Measurements from ENCODE around the gene ROBO1.
"Not testable (repeated sequence)": the region's sequence is repeated elsewhere in the genome, so short reads cannot be mapped to it uniquely, and the experiment has no call there.

Gene ROBO1

DNA sequence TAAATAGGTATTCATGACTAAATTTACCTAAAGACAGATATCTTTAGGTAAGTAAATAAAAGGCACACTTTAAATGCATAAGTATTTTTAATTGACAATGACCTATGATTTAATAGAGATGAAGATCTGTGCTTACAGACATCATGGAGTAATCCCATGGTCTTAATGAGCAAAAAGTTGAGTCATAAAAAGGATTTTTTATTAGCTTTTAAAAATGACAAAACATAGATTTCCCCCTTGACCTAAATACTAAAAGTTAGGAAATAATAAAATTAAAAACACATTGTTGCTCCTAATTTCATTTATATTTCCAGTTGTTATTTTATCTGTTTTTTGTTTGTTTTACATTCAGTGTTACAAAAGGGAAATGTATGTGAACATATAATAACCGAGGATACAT, 1005.7 kb downstream of the ROBO1 start:
- DNase-seq: no peak

DNA sequence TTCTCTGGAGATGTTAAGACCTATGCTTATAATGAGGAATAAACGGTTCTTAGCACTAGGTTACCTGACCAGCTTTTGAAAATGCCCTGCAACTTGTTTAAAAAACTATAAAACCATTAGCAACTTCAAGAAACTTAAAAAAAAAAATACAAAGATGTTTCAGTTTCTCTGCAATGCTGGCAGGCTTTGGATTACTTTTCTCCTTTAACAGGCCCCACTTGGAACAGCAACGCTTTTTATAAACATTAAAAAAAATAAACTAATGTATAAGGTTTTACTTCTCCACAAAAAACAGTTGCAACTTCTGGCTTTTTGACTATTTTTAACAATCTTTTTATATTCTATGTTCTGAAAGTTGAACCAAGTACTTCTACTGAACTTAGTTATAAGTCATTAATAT, 1006.7 kb downstream of the ROBO1 start:
- no peak for DNase-seq

DNA sequence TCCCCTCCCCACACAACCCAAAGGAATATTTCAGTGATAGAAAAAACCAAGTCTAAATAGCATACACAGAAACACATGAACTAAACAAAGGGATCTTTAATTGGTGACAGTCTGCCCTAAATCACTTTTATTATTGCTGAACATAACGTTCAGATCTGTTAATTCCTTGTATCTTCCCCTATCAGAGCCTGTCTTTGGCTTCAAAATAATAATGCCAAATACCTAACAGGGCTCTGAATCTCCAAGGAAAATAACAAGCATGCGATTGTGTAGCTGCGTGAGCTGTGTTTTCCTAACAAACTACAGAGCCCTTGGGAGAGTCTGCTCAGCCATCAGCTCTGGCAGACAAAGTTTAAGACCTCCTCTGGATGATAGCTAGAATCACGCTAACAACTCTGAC, 1010.1 kb downstream of the ROBO1 start:
- DNase-seq: no peak

DNA sequence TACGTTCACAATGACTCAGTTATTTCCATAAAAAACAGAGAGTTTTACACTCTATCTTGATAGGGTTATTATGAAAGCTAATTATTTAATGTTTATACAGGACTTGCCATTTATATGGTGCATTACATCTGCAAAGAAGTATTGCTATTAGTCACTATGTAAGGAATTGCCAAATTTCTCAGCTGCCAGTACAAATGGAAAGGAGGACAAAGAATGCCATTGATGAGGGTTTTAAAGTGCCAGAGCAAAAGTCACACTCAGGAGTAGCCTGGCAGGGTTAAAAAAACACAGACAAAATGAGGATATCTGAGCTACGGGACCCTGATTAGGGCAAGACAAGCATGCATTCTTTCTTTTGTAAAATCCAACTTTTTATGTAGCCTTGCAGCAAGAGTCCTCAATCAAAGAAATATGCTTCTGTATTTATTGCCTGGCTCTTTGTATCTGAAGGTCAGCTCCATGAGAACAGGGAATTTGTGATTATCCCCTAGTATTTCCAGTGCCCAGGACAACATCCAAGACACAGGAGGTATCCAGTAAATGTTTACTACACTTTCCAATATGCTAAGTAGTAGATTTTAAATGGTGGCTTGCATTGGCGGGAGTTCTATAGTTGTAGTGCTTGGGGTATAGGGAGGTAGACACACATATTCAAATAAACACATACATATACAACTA, 1013.6 kb downstream of the ROBO1 start:
- DNase-seq: no peak

DNA sequence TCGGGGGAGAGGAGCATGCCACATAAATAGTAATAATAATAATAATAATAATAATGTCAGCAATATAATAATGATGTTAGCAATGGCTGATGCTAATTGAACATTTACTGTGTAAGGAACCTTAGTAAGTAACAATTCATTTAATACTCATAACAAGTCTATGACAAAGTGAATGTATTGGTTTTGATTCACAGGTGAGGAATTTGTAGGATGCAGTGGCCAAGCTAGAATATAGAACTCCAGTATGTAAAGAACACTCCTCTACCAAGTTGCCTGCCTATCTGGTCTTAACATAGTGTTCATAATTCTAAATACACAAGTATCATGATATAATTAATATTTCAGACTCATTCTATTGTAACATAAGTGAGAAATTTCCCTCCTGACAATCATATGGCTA, 1016.5 kb downstream of the ROBO1 start:
- no peak for DNase-seq

DNA sequence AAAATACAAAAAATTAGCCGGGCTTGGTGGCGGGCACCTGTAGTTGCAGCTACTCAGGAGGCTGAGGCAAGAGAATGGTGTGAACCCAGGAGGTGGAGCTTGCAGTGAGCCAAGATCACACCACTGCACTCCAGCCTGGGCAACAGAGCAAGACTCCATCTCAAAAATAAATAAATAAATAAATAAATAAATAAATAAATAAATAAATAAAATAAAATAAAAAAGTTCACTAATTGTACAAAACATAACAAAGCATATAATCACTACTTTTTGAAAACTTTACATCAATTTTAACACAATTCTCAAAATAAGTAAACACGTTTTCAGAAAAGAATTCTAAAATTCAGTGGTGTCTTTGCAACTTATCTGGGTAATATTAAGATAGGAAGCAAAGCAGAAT, 1017.5 kb downstream of the ROBO1 start:
- DNase-seq: not testable (repeated sequence)

DNA sequence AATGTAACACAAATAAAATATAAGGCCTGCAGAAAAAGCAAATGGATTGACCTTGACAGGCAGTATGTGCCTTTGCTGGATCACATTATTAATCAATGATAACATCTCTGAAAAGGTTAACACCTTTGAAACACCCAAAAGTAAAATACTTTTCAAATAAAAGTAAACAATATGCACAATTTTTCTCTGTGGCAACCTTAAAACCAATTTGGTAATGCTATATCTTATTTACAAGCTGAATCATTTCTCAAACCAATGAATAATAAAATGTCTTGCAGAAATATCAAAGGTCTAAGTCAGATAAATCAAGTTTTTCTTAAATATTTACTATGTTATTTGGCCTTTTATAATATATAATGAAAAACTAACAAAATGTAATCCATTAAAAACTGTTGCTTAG, 1018.7 kb downstream of the ROBO1 start:
- no peak for DNase-seq

DNA sequence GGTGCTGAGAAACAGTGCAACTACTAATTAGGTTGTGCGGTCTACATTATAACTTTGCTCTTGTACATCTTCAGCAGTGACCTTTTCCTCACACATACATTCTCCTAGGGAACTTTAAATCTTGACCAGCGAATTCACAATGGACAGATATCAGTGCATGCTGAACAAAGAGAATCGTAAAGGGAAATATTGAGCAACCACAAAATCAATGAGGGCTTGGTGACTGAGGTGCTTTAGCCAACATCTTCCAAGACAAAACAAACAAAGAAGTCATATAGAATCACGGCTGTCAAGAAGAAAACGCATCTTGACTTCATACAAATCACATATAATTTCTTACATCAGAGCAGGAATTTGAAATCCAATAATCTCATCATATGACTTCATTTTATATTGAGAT, 1022.0 kb downstream of the ROBO1 start:
- DNase-seq: no peak

DNA sequence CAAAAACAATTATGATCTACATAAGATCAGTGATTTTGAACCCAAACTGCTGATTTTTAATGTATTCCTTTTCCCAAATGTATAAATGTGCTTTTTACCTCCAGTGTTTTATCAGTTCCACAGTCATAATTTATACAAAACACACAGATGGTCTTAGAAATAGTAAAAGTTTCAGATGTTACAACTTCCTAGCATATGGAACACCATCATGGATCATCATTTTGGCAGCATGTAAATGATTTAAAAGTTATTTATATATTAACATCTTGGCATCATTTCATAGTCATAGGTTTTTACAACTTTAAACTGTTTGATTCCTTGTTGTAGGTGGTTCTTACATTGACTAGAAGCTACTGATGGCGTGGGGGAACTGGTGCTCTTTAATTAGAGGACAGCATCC, 1025.3 kb downstream of the ROBO1 start:
- no peak for DNase-seq

DNA sequence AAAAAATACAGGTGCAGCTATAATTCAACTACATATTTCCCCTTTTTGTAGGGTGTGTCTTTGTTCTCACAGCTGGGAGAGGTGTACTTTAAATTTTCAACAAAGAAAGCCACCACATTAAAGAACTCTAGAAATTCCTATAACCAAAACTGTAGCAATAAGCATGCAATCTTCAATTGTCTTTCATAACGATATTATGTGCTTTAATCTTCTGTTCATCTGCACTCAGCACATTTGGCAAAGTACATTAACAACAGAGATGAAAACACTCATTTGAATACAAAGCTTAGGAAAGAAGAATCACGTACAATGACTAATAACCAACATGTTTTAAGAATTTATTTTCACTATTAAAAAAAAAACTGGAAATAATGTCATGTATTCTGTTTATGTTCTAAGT, 1025.8 kb downstream of the ROBO1 start:
- DNase-seq: no peak

DNA sequence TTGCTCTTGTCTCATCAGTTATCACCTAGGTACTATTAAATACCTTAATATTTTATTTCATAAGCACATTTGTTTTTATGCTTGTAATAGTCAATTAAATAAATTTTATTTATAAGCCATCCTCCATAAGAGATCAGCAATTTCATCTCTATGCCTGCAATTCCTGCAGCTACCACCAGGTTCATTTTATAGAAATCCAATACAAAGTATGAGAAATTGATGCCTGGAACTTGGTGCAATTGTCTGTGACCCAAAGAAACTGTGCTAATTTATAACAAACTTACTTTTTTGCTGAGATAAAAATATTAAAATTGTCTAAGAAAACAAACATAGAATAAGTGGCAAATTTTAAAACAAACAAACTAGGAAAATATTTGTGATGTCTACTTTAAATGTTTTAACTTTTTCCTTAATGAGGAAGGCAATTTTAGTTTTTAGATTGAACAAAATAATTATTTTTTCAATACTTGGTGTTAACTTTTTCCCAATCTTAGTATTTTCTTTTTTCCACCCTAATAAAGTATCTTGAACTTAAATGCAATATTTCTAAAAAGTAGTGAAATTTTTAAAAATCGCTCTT, 1026.6 kb downstream of the ROBO1 start:
- DNase-seq: no peak

DNA sequence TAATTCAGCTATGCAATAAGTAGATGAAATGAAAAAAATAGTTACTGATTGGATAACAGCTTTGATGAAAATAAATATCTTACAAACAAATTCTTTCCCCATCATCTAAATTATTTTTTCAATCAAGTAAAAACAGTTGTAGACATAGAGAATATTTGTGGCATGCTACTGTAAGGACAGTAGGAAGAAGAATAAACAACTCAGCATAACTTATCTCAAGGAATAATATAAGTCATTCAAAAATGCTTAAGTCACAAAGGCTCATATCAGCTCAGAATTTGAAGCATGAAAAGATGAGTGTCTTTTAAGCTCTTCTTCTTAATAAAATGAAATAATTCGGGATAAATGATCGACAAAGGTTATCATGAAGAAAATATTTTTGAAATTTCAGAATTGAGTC, 1029.0 kb downstream of the ROBO1 start:
- DNase-seq: no peak

DNA sequence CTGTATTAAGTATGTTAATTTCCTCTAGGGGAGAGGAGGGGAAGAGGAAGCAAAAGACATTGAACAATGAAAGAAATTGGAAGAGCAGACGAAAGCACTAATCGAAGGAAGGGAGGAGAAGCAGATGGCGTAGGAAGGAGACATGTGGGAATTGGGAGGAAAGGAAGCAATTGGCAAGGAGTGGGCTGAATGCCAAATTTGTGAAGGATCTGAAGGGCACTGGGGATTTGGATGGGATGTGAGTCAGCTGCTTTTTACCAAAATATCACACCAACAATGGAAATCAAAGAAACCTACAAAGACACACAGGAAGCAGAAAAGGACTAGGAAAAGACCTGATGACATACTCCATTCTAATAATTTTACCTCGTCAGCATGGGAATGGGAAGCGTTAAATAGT, 1029.8 kb downstream of the ROBO1 start:
- no peak for DNase-seq

DNA sequence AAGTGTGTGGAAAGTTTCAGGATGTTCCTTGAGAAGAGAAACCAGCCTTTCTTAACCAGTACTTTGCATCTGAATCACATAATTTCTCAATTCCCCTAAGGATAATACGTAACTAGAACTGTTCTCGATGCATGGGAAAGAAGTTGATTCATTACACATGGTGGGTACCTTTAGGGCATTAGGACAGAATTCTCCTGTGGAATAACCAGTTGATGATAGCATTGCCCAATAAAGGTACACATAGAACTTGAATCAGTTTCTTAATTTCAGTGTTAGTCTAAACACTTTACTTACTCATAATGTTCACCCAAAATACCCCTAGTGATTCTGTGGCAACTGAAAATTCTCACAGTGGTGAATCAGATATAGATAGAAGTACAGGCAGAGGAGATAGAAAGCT, 1030.9 kb downstream of the ROBO1 start:
- DNase-seq: no peak

DNA sequence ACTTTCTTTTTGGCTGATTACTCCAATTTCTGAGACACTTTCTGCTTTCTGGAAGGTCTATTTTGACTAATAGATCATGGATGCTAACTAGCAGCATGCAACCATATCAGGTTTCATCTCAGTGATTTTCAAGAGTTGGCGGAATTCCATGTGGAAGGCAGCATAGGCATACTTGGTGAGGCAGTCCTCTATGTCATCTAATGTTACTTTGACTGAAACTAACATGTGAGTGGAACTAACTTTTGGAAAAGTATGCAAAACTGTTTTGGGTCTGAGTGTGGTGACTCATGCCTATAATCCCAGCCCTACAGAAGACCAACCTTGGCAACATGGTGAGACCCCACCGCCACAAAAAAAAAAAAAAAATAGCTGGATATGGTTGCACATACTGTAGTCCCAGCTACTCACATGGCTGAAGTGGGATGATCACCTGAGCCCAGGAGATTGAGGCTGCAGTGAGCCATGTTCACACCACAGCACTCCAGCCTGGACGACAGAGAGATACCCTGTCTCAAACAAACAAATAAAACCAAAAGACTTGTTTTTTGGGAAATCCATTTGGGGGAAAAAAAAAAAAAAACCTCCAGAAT, 1033.7 kb downstream of the ROBO1 start:
- no peak for DNase-seq

DNA sequence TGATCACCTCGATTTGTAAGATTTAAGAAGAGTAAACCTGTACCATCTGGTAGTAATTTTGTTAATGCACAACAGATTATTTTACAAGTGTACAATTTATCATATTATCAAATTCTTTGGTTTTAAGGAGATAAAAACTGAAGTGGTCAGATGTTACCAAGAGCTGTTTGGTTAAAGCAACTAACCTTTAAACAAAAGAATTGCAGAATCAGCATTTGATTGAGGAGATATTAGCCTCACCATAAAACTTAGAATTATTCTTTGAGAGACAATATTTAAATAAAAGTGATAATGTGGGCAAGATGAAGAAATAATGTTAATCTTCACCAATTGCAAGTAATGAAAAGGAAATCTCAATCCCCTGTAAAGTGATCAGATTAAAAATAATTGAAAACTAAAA, 1034.9 kb downstream of the ROBO1 start:
- no peak for DNase-seq

DNA sequence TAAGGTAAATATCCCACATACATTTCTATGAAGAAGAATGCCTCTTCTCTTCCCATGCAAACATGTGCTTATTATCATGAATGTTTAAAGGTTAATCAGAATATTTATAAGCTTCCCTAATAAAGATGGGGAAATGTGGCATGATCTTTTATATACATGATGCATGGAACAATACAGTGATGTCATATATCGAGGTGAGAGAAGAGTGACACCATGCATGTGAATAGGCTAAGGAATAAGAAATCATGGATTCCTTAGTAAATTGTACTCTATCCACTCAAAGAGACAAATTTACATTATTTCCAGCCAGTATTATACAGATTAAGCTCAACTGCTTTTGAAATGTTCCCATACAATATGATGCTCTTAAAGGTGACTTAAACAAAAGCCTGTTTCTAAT, 1035.3 kb downstream of the ROBO1 start:
- DNase-seq: no peak

DNA sequence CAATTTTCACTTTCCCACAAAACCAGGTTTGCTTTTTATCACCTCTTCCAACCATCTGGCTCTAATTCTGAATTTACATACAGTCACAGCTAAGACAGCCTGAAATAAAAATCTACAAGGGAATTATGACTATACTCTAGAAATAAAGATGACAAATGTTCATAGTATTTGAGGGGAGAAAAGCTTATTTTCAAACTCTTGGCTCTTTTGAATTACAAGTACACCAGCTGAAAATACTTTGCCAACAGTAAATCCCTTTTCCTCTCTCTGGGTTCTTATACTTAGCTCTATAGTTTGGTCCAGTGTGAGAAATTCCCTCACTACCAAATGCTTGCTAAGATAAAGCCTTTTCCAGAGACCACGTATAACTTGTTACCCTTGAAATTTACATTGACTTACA, 1037.9 kb downstream of the ROBO1 start:
- no peak for DNase-seq

DNA sequence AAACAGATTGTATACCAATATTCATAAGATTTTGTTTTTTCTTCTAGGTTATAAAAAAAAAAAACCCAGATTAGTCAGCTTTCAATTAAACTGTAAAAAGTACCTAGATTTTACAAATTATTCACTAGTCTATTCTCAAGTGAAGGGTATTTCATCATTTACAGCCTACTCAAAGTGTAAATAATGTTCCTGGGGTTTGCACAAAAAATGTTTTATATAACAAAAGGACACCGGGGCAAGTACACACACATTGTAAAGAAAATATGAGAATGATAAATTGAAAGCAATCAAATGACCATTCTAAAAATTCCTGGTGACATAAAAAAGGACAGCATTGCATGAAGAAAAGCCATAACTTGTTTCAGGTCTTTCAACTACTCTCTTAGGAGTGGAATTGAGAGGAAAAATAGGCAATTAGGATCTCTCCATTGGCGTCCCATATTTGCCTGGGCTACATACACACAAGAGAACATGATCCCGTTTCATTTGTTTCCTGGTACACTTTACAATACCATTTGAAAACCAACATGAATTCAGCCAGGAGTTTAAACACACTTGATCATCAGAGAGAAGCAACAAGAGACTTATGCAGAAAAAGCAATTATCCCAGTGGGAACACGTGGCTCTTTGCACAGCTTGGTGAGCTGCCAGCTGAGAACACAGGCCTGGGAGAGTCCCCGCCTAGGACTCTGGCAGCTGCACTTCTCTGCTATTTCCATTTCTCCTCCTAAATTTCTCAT, 1039.2 kb downstream of the ROBO1 start:
- peak; percentile 55 for DNase-seq

DNA sequence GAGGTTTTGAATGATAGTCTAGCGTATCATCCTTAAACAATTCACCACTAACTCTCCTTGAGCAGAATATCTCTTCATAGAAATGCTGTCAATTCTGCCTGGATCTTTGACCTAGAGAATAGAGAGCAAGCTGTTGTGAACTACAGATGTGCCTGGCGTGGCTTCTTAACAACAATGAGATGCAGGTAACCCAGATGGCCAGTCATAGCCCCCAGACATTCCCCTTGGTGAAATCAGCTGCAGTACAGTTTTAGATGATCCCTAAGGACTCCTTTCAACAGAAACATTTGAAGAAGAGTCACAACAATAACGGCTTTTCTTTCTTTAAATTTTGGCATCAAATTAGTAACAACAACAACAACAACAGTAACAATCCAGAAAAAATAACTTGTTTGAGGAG, 1041.3 kb downstream of the ROBO1 start:
- no peak for DNase-seq

DNA sequence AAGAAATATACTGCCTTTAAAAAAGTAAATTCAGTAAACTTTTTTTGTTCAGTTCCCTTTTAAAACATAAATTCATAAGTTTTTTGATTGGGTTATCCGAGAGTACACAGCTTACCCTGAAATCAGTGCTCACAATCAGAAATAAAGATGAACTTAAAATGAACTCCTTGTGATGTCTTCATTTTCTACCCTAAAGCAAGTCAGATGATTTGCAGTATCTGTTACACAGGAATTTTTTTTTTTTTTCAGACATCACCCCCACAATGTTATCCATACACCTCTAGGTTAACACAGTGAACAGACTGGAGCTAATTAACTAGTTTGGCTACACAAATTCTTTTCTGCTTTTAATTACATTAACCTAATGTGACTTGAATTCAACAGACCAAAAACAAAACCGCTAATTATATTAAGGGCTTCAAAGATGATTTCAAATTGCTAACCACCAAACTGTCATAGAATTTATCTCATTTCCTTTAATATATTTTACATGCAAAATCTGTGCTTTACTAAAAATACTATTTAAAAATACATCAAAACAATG, 1042.0 kb downstream of the ROBO1 start:
- no peak for DNase-seq

DNA sequence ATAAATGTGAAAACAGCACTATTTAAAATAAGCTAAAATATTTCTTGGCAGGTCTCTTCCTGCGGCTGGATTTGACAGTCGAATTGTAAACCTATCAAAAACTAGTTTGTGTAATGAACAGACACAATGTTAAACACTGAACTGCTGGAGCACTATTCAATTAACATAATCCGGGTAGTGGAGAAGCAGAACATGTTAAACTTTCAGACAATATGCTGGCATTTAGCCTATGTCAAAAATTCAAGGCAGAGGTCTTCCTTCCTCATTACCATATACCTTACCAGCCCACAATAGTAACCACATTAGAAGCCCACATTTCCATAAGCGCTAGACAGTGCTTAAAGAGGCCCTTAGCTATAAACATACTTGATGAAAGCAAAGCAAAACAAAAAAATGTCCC, 1042.9 kb downstream of the ROBO1 start:
- DNase-seq: no peak

DNA sequence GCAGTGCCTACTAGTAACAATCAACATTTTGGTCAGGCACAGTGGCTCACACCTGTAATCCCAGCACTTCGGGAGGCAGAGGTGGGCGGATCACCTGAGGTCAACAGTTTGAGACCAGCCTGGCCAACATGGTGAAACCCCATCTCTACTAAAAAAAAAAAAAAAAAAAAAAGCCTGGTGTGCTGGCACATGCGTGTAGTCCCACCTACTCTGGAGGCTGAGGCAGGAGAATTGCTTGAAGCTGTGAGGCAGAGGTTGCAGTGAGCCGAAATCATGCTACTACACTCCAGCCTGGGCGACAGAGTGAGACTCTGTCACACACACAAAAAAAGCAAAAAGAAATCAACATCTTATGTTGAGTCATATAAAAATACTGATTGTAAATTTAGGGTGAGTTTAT, 1043.4 kb downstream of the ROBO1 start:
- not testable (repeated sequence) for DNase-seq

Data from NCI-H1417 treated with DMSO at 0.1 percent for 48 hours (cell line).